ENCODE data around the gene PRKG1.

DNA sequence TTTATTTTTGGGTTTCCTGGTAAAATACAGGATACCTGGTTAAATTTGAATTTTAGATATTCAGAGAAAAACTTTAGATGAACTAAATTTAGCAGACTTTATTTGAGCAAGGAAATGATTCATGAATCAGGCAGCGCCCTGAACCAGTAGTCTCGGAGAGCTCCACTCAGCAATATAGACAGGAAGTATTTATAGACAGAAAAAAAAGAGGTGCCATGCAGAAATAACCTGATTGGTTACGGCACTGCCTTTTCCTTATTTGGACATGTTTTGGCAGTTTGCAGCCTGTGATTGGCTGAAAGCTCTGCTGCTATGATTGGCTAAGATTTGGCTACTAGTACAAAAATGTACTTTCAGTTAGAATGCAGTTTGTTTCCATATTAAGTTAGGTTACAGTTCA is 1041.5 kb downstream of the PRKG1 start:
- TF ChIP-seq, protein P1, sequence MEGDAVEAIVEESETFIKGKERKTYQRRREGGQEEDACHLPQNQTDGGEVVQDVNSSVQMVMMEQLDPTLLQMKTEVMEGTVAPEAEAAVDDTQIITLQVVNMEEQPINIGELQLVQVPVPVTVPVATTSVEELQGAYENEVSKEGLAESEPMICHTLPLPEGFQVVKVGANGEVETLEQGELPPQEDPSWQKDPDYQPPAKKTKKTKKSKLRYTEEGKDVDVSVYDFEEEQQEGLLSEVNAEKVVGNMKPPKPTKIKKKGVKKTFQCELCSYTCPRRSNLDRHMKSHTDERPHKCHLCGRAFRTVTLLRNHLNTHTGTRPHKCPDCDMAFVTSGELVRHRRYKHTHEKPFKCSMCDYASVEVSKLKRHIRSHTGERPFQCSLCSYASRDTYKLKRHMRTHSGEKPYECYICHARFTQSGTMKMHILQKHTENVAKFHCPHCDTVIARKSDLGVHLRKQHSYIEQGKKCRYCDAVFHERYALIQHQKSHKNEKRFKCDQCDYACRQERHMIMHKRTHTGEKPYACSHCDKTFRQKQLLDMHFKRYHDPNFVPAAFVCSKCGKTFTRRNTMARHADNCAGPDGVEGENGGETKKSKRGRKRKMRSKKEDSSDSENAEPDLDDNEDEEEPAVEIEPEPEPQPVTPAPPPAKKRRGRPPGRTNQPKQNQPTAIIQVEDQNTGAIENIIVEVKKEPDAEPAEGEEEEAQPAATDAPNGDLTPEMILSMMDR (IDR thresholded peaks at IDR 0.05; ENCODE audit: low read depth, low read length, poor library complexity, severe bottlenecking), result no peak
- TF ChIP-seq EZH2phosphoT487 (IDR thresholded peaks at IDR 0.05; ENCODE audit: borderline replicate concordance, low read length), result no peak
